ENCODE data around the gene MTRF1.

DNA sequence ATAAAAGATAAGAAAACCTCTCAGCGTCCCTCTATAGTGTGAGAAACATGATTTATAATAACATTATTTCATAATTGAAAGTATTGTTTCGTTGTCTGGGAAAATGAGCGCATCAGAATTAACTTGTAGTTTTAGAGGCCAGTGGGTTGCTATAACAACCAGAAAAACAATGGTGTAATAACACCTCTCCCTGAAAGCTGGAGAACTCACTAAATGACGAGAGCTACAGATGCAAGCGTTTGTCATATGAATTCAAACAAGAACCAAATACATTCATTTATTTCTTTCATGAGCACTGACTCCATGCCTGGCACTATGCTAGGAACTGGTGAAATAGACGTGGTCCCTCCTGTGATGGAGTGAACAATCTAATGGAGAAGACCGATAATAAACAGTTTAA, 85.3 kb downstream of the MTRF1 start:
- TF ChIP-seq, protein P1, sequence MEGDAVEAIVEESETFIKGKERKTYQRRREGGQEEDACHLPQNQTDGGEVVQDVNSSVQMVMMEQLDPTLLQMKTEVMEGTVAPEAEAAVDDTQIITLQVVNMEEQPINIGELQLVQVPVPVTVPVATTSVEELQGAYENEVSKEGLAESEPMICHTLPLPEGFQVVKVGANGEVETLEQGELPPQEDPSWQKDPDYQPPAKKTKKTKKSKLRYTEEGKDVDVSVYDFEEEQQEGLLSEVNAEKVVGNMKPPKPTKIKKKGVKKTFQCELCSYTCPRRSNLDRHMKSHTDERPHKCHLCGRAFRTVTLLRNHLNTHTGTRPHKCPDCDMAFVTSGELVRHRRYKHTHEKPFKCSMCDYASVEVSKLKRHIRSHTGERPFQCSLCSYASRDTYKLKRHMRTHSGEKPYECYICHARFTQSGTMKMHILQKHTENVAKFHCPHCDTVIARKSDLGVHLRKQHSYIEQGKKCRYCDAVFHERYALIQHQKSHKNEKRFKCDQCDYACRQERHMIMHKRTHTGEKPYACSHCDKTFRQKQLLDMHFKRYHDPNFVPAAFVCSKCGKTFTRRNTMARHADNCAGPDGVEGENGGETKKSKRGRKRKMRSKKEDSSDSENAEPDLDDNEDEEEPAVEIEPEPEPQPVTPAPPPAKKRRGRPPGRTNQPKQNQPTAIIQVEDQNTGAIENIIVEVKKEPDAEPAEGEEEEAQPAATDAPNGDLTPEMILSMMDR (IDR thresholded peaks at IDR 0.05; ENCODE audit: insufficient read depth, low read depth, low read length) = no peak
- TF ChIP-seq EZH2 (IDR thresholded peaks at IDR 0.05; ENCODE audit: insufficient read depth, low read length) = no peak
